HCT116 (cell line): ENCODE data around the gene NALCN. TPM values are rescaled to one million over a fixed set of nuclear protein-coding genes. Genes with fewer than 3 reads are reported as not detected.
"Not testable (repeated sequence)": the region's sequence is repeated elsewhere in the genome, so short reads cannot be mapped to it uniquely, and the experiment has no call there.

Experiments
- ATAC-seq: fragments of 200-7000 bp; cut with Tn5 transposase; 2 replicates; pipeline ENCODE4 v1.9.1; 2020; ENCODE audit warnings: mild to moderate bottlenecking, moderate library complexity
- BruUV-seq: library from RNA; stranded (reverse); fragments of 400-500 nt; replicated peaks from 2 replicates; lab custom pipeline; 2021; lab: Mats Ljungman, UMichigan
- CTCF ChIA-PET: fragments of 300-600 bp; sonication (Branson Sonifier 250); formaldehyde crosslinking; loops from one replicate; lab custom pipeline; 2021; ENCODE audit warnings: antibody characterized with exemption; lab: Charles Lee
- POLR2A ChIA-PET: fragments of 300-600, 350-600 bp; sonication (Branson Sonifier 250); formaldehyde crosslinking; loops from one replicate; lab custom pipeline; 2021; ENCODE audit warnings: antibody characterized with exemption; lab: Charles Lee
- RAD21 ChIA-PET, 2 experiments: fragments of 300-600 bp; sonication (Branson Sonifier 250); formaldehyde crosslinking; loops; one replicate each; lab custom pipeline; 2023; ENCODE audit warnings: low total read pairs in 2 of 2; ENCODE audit not compliant: uncharacterized antibody in 2 of 2, unreplicated experiment in 2 of 2, low non-redundant PET in 1 of 2; lab: Charles Lee
- DNase-seq: peaks from one replicate; pipeline ENCODE4 v3.0.0-alpha.2; 2010; ENCODE audit warnings: low read depth, low spot score
- H2AFZ ChIP-seq: fragments of 200-600 bp; shearing (Covaris generic), sonication (generic); 2 replicates; pipeline ENCODE4 v1.6.1; 2017; ENCODE audit warnings: low read depth, mixed run types, mixed read lengths, antibody characterized with exemption, low read length; ENCODE audit not compliant: poor library complexity, severe bottlenecking
- H3K27ac ChIP-seq: 2 replicates; pipeline ENCODE4 v1.5.1; 2012; ENCODE audit warnings: low read depth, low read length
- H3K27me3 ChIP-seq: fragments of 200-600 bp; sonication (generic); 2 replicates; pipeline ENCODE4 v1.6.1; 2016; ENCODE audit warnings: mixed run types, low read length, mixed read lengths; ENCODE audit not compliant: insufficient read depth
- H3K36me3 ChIP-seq, 2 experiments: fragments of 200-500 bp in 1 of 2; fragments of 200-600 bp in 1 of 2; sonication (Bioruptor generic) in 1 of 2; sonication (generic) in 1 of 2; 2 replicates each; pipeline versions ENCODE4 v1.5.1 to v1.6.1; 2014 to 2016; ENCODE audit warnings: low read length in 2 of 2, inconsistent platforms in 1 of 2, mixed read lengths in 1 of 2, mixed run types in 1 of 2; ENCODE audit not compliant: insufficient read depth in 2 of 2, control insufficient read depth in 1 of 2
- H3K4me1 ChIP-seq, 2 experiments: fragments of 200-600 bp in 1 of 2; sonication (generic) in 1 of 2; 2 replicates each; pipeline versions ENCODE4 v1.5.1 to v1.6.1; 2012 to 2017; ENCODE audit warnings: low read length in 2 of 2, inconsistent platforms in 1 of 2, mild to moderate bottlenecking in 1 of 2, mixed read lengths in 1 of 2, mixed run types in 1 of 2, moderate library complexity in 1 of 2; ENCODE audit not compliant: insufficient read depth in 2 of 2, control insufficient read depth in 1 of 2
- H3K4me2 ChIP-seq: fragments of 200-600 bp; sonication (generic); 2 replicates; pipeline ENCODE4 v1.6.1; 2017; ENCODE audit warnings: mixed run types, low read length, mixed read lengths
- H3K4me3 ChIP-seq, 2 experiments: fragments of 200-600 bp in 1 of 2; sonication (generic) in 1 of 2; replicated peaks in 1 of 2; 2 replicates each; pipeline ENCODE4 v1.5.1; 2011 to 2016; ENCODE audit warnings: low read length in 2 of 2, control low read depth in 1 of 2, low read depth in 1 of 2, mild to moderate bottlenecking in 1 of 2, mixed read lengths in 1 of 2, mixed run types in 1 of 2
- H3K79me2 ChIP-seq: fragments of 200-600 bp; sonication (generic); 2 replicates; pipeline ENCODE4 v1.6.1; 2017; ENCODE audit warnings: mild to moderate bottlenecking, mixed run types, low read length, moderate library complexity, mixed read lengths; ENCODE audit not compliant: insufficient read depth
- H3K9ac ChIP-seq: fragments of 200-600 bp; sonication (generic); 2 replicates; pipeline ENCODE4 v1.6.1; 2016; ENCODE audit warnings: low read length, mixed read lengths
- H3K9me2 ChIP-seq: fragments of 200-600 bp; sonication (generic), shearing (Covaris generic); 2 replicates; pipeline ENCODE4 v1.6.1; 2017; ENCODE audit warnings: mixed run types, mild to moderate bottlenecking, moderate library complexity; ENCODE audit not compliant: insufficient read depth
- H3K9me3 ChIP-seq, 2 experiments: fragments of 200-500 bp in 1 of 2; fragments of 200-600 bp in 1 of 2; sonication (Bioruptor generic) in 1 of 2; sonication (generic) in 1 of 2; 2 replicates each; pipeline ENCODE4 v1.6.1; 2014 to 2017; ENCODE audit warnings: low read length in 2 of 2, mixed read lengths in 2 of 2, inconsistent platforms in 1 of 2, low read depth in 1 of 2, mild to moderate bottlenecking in 1 of 2, mixed run types in 1 of 2, moderate library complexity in 1 of 2; ENCODE audit not compliant: control insufficient read depth in 1 of 2, insufficient read depth in 1 of 2
- H4K20me1 ChIP-seq: fragments of 200-600 bp; sonication (generic), shearing (Covaris generic); 2 replicates; pipeline ENCODE4 v1.6.1; 2017; ENCODE audit warnings: mixed run types, mild to moderate bottlenecking, moderate library complexity; ENCODE audit not compliant: insufficient read depth
- ATF3 ChIP-seq: IDR thresholded peaks from 2 replicates; pipeline ENCODE4 v1.6.1; 2012
- CBX3 ChIP-seq: IDR thresholded peaks from 2 replicates; pipeline ENCODE4 v1.6.1; 2012; ENCODE audit warnings: low read depth
- CTCF ChIP-seq, 3 experiments: fragments of 200-600 bp in 1 of 3; sonication (generic) in 1 of 3; IDR thresholded peaks in 2 of 3; conservative IDR thresholded peaks in 1 of 3; 2 replicates each; pipeline ENCODE4 v1.5.1; 2012 to 2017; ENCODE audit warnings: low read depth in 2 of 3, low read length in 2 of 3, antibody characterized with exemption in 1 of 3, borderline replicate concordance in 1 of 3, control low read depth in 1 of 3, mild to moderate bottlenecking in 1 of 3, mixed read lengths in 1 of 3, mixed run types in 1 of 3, moderate library complexity in 1 of 3; ENCODE audit not compliant: insufficient read depth in 1 of 3
- EGR1 ChIP-seq: IDR thresholded peaks from 2 replicates; pipeline ENCODE4 v1.6.1; 2012; ENCODE audit warnings: low read depth
- ELF1 ChIP-seq: IDR thresholded peaks from 2 replicates; pipeline ENCODE4 v1.6.1; 2012; ENCODE audit warnings: low read depth, borderline replicate concordance
- EZH2 ChIP-seq: fragments of 200-600 bp; sonication (generic); IDR thresholded peaks from 2 replicates; pipeline ENCODE4 v1.6.1; 2017; ENCODE audit warnings: antibody characterized with exemption, mixed run types
- MAX ChIP-seq: IDR thresholded peaks from 2 replicates; pipeline ENCODE4 v1.6.1; 2012
- POLR2A ChIP-seq: IDR thresholded peaks from 2 replicates; pipeline ENCODE4 v1.7.0; 2011; ENCODE audit warnings: borderline replicate concordance; ENCODE audit not compliant: insufficient read depth, insufficient read length; ENCODE audit errors: extremely low read depth
- POLR2AphosphoS5 ChIP-seq: IDR thresholded peaks from 2 replicates; pipeline ENCODE4 v1.6.1; 2011; ENCODE audit warnings: mild to moderate bottlenecking, low read depth, low read length, moderate library complexity
- RAD21 ChIP-seq: IDR thresholded peaks from 2 replicates; pipeline ENCODE4 v1.6.1; 2012; ENCODE audit warnings: low read depth, mild to moderate bottlenecking
- SIN3A ChIP-seq: IDR thresholded peaks from 2 replicates; pipeline ENCODE4 v1.6.1; 2012; ENCODE audit warnings: low read depth
- SP1 ChIP-seq: IDR thresholded peaks from 2 replicates; pipeline ENCODE4 v1.6.1; 2012; ENCODE audit warnings: low read depth
- TCF7L2 ChIP-seq: IDR thresholded peaks from 2 replicates; pipeline ENCODE4 v1.7.0; 2011; ENCODE audit warnings: borderline replicate concordance, inconsistent platforms; ENCODE audit not compliant: insufficient read depth, insufficient read length; ENCODE audit errors: extremely low read depth
- YY1 ChIP-seq: IDR thresholded peaks from 2 replicates; pipeline ENCODE4 v1.6.1; 2011; ENCODE audit warnings: low read length, low read depth, moderate library complexity, mild to moderate bottlenecking; ENCODE audit not compliant: insufficient replicate concordance; ENCODE audit errors: extremely low read depth
- ZBTB33 ChIP-seq: IDR thresholded peaks from 2 replicates; pipeline ENCODE4 v1.6.1; 2011; ENCODE audit warnings: mild to moderate bottlenecking, low read length, moderate library complexity; ENCODE audit not compliant: insufficient replicate concordance; ENCODE audit errors: extremely low read depth
- intact Hi-C: fragments of 100-400 bp; cut with micrococcal nuclease; formaldehyde crosslinking; loops from 2 replicates; pipeline ENCODE4 v1.10.0; 2022
- total RNA-seq: library from RNA; stranded (reverse); gene quantifications from one replicate; pipeline ENCODE4 v1.2.1, GENCODE V29; 2021; ENCODE audit not compliant: unreplicated experiment

The NALCN gene
- total RNA-seq, 1 experiment from 2014 or later, result not detected

GRCh38 chr13:101323601-101324000, 92.7 kb downstream of the NALCN start (continued):
- TF ChIP-seq EGR1 (no peak), POLR2A (no peak), ATF3 (no peak), MAX (no peak), YY1 (no peak), EZH2 (no peak)

- Histone ChIP-seq H3K9me3 (peaks cover 0 to 3% of the 10 kb centered on the region in 2 experiments; a peak in 1 of 4 replicates), H3K36me3 (no peaks in the 10 kb centered on the region), H3K4me2 (no peak overlapping the region), H4K20me1 (no peaks in the 10 kb centered on the region), H3K9me2 (no peaks in the 10 kb centered on the region), H3K27ac (no peak overlapping the region), H3K4me1 (no peaks in the 10 kb centered on the region), H2AFZ (no peak overlapping the region), H3K27me3 (no peaks in the 10 kb centered on the region)
- intact Hi-C loops, result no loop called here
- RAD21 ChIA-PET, result no interaction called here
- CTCF ChIA-PET, result no interaction called here
- BruUV-seq, result no TSS peak
- TF ChIP-seq SIN3A (no peak), ZBTB33 (no peak), POLR2AphosphoS5 (no peak), CTCF (IDR thresholded peaks at IDR 0.05 in 2 of 3, conservative IDR thresholded peaks at IDR 0.05 in 1 of 3; ENCODE audit: borderline replicate concordance in 1 of 3, insufficient read depth in 1 of 3, low read depth in 2 of 3, low read length in 2 of 3) (no peak), RAD21 (no peak), MAX (no peak), EZH2 (no peak), POLR2A (no peak), CBX3 (no peak), TCF7L2 (no peak), ELF1 (no peak), YY1 (no peak), SP1 (no peak)
- TF ChIP-seq, all 23 proteins: peak for 0
- no peak overlapping the region for H3K4me3 ChIP-seq
- POLR2A ChIA-PET, result no interaction called here
- H3K79me2 ChIP-seq, result no peaks in the 10 kb centered on the region
- no peak for DNase-seq
- ATAC-seq, result no peak
- no peak overlapping the region for H3K9ac ChIP-seq
Measured at GRCh38 chr13:101317986-101318523, 98.3 kb downstream of the NALCN start.

GRCh38 chr13:101313479-101313878, 102.8 kb downstream of the NALCN start:
- POLR2A ChIA-PET, H3K9ac ChIP-seq, H3K4me2 ChIP-seq, intact Hi-C loops, H4K20me1 ChIP-seq, H3K4me3 ChIP-seq, H3K4me1 ChIP-seq, H3K36me3 ChIP-seq, CTCF ChIA-PET, DNase-seq, H3K27me3 ChIP-seq, H3K9me3 ChIP-seq, H3K9me2 ChIP-seq, H3K27ac ChIP-seq, RAD21 ChIA-PET, BruUV-seq, H2AFZ ChIP-seq, ATAC-seq, H3K79me2 ChIP-seq: not testable (repeated sequence)
